HL-60 (cell line): ENCODE data around the gene PRDM15.

Experiments
- CTCF ChIP-seq: IDR thresholded peaks from one replicate; pipeline ENCODE4 v1.5.1; 2011; ENCODE audit warnings: low read length, control low read depth, inconsistent platforms; ENCODE audit not compliant: insufficient read depth
- POLR2AphosphoS5 ChIP-seq: IDR thresholded peaks from 2 replicates; pipeline ENCODE4 v1.6.1; 2012; ENCODE audit warnings: low read depth

- no peak for TF ChIP-seq CTCF
- TF ChIP-seq POLR2AphosphoS5, result no peak
Measured at GRCh38 chr21:41795726-41796125, 83.4 kb downstream of the PRDM15 start.
